Superior temporal gyrus (tissue), 1 donor: Measurements from ENCODE around the gene ITGA2.
"Not testable (repeated sequence)": the region's sequence is repeated elsewhere in the genome, so short reads cannot be mapped to it uniquely, and the experiment has no call there.

ENCODE experiments used
- DNase-seq: peaks from one replicate; pipeline ENCODE4 v3.0.0-alpha.2; 2016; ENCODE audit errors: extremely low spot score

The ITGA2 gene

DNA sequence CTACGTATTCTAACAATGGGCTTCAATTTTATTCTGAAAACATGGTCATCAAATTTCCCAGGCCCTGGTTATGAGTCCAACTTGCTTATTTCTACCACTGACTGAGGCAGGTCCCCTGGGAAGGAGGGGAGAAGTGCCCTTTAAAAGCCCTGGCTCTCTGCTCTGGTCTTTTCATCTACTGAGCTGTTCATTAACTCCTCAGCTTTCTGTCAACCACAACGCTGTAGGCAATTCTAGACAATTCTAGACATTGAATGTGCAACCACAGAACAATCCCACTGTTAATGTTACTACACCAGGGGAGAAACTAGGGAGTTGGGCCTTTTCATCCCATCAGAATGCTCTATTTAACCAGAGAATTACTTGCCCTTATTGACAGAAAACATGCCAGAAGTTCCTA lies 110.4 kb downstream of the ITGA2 start:
- no peak for DNase-seq

DNA sequence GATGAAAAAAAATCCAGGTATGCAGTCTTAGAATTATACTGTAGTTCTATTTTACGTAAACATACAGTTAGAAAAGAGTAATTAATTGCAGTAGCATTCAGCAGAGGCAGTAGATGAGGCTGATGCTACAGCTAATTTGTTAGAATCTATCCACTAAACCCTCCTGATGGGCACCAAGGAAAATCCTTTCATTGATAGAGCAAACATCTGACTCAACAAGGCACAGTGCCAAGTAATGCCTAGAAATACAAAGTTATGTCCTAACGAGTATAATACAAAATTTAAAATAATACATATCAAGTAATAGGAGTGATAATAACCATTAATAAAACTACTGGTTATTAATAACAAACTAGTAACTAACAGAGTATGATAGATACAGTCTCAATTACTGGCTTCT lies 111.5 kb downstream of the ITGA2 start:
- DNase-seq, result no peak

DNA sequence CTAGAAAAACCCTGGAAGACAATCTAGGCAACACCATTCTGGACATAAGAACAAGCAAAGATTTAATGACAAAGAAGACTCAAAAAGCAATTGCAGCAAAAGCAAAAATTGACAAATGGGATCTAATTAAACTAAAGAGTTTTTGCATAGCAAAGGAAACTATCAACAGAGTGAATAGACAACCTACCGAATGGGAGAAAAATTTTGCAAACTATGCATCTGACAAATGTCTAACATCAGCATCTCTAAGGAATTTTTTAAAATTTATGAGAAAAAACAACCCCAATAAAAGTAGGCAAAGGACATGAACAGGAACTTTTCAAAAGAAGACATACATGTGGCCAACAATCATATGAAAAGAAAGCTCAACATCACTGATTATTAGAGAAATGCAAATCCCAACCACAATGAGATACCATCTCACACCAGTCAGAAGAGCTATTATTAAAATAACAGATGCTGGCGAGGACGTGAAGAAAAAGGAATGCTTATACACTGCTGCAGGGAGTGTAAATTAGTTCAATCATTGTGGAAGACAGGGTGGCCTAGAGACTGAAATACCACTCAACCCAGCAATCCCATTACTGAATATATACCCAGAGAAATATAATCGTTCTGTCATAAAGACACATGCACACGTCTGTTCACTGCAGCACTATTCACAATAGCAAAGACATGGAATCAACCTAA lies 116.6 kb downstream of the ITGA2 start:
- no peak for DNase-seq

DNA sequence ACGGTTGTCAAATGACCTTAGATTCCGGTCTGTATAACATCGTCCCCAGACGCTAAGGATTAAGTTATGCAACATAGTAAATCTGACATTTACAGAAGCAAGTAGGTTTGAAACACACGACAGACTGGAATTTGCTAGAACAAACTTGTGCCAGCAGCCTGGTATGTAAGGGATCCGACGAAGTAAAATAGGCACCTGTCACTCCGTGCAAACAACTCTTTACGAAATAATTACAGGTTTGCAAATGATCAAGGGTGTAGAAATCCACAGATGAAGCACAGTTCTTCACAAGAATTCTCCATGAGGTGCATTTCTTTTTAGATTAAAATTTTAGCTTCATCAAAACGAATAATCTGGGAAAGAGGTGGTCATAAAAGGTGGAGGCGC lies 119.9 kb downstream of the ITGA2 start:
- peak; percentile 51 for DNase-seq

DNA sequence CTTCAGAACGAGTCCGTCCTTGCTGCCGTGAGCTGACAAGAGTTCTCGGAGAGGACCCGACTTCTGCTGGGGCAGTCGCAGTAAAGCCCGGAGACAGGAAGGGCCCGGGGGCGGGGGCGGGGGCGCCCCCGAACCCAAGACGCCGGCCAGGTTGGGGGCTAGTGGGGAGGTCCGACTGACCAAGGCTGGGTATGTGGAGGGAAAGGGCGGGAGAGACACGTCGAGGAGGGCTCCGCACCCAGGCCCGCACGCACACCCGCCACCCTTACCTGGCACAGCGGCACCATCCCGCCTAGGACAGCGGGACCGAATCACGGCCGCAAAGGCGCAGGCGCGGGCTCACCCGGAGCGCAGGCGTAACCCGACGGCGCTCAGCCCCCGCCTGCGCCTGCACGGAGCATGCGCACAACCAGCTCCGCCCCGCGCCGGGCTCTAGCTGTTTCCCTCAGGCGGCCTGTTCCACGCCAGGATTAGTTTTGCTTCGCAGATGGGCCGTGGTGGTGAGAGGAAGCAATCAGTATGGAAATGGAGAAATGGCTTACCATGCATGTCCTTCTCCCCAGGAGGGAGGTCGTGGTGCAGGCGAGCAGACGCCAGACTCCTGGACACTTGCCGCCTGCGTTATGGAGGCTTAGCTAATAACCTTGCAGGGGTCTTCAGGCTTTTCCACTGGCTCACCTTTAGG lies 120.4 kb downstream of the ITGA2 start, which contains the start of gene MOCS2:
Gene MOCS2 (minus strand): TSS at position 315 of the 685 bp plus-strand sequence. CDS start 2,583 bp downstream, outside the sequence.
- DNase-seq, result peak; percentile 92

DNA sequence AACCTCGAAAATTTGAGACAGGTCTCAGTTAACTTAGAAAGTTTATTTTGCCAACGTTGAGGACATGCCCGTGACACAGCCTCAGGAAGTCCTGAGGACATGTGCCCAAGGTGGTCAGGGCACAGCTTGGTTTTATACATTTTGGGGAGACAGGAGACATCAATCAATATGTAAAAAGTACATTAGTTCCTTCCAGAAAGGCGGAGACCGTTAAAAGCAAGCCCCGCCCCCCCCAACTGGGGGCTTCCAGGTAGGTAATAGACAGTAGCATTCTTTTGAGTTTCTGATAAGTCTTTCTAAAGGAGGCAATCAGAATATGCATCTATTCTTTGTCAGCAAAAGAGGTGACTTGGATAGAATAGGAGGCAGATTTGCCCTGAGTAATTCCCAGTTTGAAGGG lies 121.0 kb downstream of the ITGA2 start:
- no peak for DNase-seq

DNA sequence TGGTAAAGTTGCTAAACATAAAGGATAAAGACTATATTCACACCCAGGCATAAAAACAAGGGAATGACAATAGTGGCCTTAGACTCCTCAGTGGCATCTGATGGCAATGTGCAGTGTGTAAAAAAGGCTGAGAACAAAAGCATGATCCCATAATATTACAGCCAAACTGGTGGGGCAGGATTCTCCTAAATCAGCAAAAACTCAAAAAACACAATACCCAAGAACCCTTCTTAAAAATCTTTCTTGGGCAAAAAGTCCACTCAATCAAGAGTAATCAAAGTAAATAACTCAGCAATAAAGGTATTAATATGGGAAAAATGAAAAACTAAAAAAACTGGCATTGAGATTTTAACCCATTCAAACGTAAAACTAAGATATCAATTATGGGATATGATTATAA lies 122.0 kb downstream of the ITGA2 start:
- no peak for DNase-seq

DNA sequence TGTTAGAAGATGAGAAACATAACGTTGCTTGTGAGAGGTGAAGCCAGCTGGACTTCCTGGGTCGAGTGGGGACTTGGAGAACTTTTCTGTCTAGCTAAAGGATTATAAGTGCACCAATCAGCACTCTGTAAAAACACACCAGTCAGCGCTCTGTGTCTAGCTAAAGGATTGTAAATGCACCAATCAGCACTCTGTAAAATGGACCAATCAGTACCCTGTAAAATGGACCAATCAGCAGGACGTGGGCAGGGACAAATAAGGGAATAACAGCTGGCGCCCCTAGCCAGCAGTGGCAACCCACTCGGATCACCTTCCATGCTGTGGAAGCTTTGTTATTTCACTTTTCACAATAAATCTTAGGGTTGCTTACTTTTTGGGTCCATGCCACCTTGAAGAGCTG lies 123.2 kb downstream of the ITGA2 start:
- DNase-seq, result not testable (repeated sequence)

DNA sequence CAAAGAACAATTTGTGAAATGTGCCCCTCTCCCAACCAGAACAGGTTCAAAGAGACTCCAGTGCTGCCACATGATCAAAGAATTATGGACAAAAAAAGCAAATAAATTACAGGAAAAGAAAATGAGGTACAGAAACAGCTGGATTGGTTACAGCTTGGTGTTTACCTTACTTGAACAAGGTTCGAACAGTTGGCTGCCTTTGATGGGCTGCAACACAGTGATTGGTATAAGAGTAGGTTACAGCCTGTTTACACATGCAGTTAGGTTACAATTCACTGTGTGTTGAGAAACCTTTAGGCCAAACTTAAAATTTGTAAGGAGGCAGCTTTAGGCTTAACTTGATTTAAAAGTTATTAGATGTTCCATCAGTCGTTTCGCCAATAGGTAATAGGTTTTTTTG lies 123.8 kb downstream of the ITGA2 start:
- no peak for DNase-seq

DNA sequence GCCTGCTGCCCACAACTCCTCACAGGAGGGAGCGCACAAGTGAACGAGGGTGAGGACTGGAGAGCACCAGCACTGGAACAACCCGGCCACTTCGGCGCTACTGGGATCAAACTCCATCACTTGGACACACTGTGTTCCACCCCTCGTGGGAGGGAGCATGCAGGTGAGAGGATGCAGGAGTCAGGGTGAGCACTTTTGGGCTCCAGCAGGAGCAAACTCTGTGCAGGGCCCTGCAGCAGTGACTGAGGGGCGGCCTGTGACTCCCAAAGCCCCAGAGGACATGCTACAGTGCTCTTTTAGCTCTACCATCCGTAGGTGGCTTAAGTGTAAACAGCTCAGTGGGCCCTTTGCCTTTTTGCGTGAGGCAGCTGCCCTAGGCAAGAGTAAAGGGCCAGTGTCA lies 124.8 kb downstream of the ITGA2 start:
- no peak for DNase-seq

DNA sequence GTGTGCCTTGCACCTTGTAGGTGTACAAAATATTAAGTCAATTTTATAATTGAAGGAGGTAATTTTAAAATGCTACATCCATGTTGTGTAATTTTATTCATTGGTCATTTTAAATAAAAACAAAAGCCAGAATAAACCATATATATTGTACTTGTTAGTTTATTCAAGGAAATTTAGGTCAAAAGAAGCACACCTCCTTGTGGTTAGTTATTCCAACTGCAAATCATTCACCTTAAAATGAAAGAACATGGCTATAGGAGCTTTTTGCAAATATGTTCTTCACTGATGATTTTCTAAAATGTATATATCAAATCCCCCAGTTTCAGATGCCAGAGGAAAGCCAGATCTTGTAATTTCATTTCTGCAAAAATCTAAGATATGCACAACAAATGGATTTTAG lies 125.8 kb downstream of the ITGA2 start:
- DNase-seq, result no peak

DNA sequence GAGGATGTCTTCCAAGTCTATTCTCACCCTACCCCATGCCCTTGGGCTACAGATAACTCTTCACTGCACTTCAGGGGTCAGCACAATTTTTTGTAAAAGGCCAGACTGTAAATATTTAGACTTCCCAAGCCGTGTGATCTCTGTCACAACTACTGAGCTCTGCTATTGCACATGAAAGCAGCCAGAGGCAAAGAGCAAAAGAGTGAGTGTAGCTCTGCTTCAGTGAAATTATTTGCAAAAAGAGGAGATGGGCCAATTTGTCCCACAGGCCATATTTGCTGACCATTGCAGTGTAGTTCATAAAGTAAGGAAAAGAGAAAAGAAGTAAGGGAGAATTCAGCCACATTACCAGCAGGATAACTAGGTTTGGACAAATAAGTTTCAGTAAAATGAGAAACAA lies 127.4 kb downstream of the ITGA2 start:
- no peak for DNase-seq

DNA sequence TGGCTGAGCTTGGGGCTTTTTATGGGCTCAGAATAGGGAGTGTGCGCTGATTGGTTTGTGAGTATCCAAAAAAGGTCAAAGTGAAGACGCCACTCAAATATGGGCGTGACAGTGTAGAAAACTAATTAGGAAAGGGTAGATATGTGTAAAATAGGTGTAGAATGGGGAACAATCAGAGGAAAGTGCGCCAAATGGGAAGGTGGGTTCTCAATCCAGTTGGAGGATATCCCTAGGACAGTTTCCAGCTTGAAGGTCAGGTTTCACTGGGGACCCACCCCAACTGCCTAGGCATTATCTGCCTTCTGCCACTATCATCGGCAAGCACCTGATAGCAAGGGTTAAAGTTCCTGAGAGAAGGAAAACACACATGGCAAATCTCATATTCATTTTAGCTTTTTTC lies 129.7 kb downstream of the ITGA2 start:
- DNase-seq, result no peak

DNA sequence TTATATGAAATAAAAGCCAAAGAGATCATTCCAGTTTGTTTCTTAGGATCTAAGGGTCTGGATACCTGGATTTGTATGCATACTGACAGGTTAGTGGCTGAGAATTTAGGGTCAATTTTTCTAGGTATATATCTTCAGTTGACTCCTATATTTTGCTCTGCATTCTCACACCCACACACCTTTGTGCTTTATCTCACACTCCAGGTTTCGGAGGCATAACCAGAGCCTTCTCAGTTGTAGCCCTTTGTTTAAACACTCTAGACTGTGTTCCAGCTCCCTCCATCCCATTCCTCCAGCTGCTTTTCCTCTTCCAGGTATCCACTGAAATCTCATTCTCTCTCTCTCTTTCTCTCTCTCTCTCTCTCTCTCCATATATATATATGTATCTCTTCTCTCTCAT lies 131.0 kb downstream of the ITGA2 start:
- no peak for DNase-seq

DNA sequence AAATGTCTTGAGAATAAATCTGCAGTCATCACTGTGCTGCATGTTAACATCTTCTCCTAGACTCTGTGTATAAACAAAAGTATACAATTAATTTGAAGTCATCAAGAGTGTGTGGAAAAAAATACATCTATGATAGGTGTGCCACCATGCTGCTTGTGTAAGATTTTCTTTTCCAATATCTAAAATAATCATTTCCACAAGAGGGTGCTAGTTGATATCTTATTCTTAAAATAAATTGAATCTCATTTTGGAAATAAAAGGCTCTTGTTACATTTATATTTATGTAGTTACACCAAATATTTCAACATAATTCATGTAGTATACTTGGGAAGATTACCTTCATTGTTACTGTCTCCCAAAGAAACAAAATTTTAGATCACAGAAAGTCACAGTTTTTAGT lies 134.6 kb downstream of the ITGA2 start:
- peak; percentile 46 for DNase-seq

DNA sequence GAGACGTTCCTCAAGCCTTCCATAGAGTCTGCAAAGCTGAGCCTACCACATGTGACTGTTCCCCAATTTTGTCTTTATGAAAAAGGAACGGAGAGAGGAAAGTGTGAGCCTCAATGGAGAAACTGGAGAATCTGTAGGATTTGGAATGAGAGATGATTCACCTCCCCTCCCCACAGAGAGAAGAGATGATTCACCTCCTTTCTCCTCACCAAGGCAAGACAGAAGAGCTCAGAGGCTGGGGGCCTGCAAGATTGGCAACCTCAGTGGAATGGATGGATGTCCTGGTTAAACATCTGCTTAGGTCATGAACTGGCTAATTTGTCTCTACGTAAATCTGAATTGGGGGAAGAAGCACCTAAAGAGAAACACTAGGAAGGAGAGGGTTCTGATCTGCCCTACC lies 137.4 kb downstream of the ITGA2 start:
- DNase-seq, result no peak

DNA sequence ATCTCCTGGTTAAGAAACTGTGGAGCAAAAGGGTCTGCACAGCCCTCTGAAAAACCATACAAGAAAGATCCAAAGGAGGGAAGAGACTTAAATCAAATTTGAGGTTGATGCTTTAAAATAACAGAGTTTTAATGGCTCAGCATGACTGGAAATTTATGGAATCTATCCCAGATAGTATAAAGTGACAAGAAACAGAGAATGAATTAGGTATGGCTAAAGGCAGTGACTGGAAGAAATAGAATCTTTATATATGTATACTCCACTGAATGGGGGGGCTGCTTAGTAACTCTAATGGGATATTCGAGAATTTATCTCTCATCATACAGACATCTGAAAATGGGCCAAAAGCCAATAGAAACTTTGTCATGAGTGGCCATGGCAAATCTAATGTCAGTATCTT lies 138.0 kb downstream of the ITGA2 start:
- DNase-seq, result no peak

DNA sequence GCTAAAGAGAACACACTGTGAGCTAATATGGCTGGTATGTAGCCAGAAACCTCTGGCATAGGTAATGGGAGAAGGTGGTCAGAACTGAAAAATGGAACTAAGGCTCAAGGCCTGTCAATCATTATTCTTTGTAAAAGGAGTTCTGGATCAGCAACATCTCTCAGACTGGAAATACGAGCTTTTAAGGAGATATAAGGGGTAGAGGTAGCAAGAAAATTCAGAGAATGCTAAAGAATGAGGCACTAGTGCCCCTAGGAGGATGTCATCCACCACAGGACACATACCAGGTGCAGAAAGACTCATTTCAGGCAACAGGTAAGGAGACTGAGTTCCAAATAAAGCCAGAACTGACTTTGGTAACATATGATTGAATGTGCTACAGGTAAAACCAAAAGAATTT lies 139.3 kb downstream of the ITGA2 start:
- DNase-seq, result no peak

DNA sequence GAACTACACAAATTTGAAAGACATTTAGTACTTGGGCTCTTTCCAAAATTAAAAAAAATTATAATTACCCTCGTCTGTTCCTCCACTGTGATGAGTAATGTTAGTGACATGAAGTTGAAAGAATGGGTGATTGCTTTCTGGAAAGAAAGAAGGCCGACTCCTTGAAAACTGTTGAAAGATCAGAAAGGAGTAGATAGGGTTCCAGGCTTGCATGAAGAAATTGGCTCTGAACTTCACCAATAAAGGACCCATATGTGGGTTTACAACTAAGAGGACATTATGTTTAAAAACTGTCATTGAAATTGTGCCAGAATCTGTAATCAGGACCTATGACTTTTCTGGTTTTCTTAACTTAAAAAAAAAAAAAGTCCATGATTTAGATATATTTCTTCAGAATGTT lies 141.1 kb downstream of the ITGA2 start:
- no peak for DNase-seq

DNA sequence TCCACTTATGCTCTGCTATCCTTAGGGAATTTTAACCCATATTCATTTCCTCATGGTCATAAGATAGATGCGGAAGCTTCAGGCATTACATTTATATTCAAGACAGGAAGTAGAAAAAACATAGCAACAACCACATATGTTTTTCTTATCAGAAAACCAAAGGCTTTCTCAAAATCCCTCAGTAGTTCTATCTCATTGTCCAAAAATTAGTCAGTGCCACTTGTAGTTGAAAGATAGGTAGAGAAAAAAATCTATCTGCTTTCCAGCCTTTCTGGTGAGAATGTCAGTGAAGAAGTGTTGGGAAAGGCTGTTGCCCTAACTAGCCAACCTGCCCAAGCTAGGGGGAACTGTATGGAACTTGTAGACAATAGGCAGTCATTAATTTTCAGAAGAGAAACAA lies 143.9 kb downstream of the ITGA2 start:
- DNase-seq, result no peak
